NCI-H1436 treated with DMSO at 0.1 percent for 48 hours (cell line): ENCODE data around the gene ADIG.

Source experiments
- DNase-seq: peaks from one replicate; lab custom pipeline; 2025; lab: John Stamatoyannopoulos, UW

Gene ADIG

GRCh38 chr20:38581013-38581412, at the start of gene ADIG:
TSS of gene ADIG (plus strand) at chr20:38581197. CDS start at chr20:38581251, 54 bp downstream.
- DNase-seq, result peak; percentile 9

GRCh38 chr20:38534756-38535155, 46.2 kb upstream of the ADIG start:
- DNase-seq, result no peak

- DNase-seq, result no peak
Observed at GRCh38 chr20:38536310-38536709, 44.7 kb upstream of the ADIG start.

GRCh38 chr20:38537176-38537575, 43.8 kb upstream of the ADIG start:
- no peak for DNase-seq

- no peak for DNase-seq
Observed at GRCh38 chr20:38538789-38539188, 42.2 kb upstream of the ADIG start.

- DNase-seq, result no peak
Observed at GRCh38 chr20:38543014-38543906, 37.7 kb upstream of the ADIG start.

- DNase-seq, result no peak
Observed at GRCh38 chr20:38545771-38546170, 35.2 kb upstream of the ADIG start.

- DNase-seq, result no peak
Observed at GRCh38 chr20:38547288-38548085, 33.5 kb upstream of the ADIG start.

- no peak for DNase-seq
Observed at GRCh38 chr20:38548356-38549083, 32.5 kb upstream of the ADIG start.

GRCh38 chr20:38550274-38550673, 30.7 kb upstream of the ADIG start:
- no peak for DNase-seq

- DNase-seq, result no peak
Observed at GRCh38 chr20:38551056-38551626, 29.9 kb upstream of the ADIG start.

GRCh38 chr20:38554986-38555385, 26.0 kb upstream of the ADIG start:
- no peak for DNase-seq

- DNase-seq, result no peak
Observed at GRCh38 chr20:38555395-38555794, 25.6 kb upstream of the ADIG start.

- no peak for DNase-seq
Observed at GRCh38 chr20:38557174-38557573, 23.8 kb upstream of the ADIG start.

GRCh38 chr20:38558596-38559360, 22.2 kb upstream of the ADIG start:
- no peak for DNase-seq

- no peak for DNase-seq
Observed at GRCh38 chr20:38559764-38560163, 21.2 kb upstream of the ADIG start.

GRCh38 chr20:38563802-38564431, 17.1 kb upstream of the ADIG start:
- DNase-seq, result no peak

- no peak for DNase-seq
Observed at GRCh38 chr20:38564680-38565079, 16.3 kb upstream of the ADIG start.

GRCh38 chr20:38566036-38566598, 14.9 kb upstream of the ADIG start:
- DNase-seq, result no peak

GRCh38 chr20:38569747-38570525, 11.1 kb upstream of the ADIG start:
- no peak for DNase-seq
